SH-SY5Y (cell line): ENCODE results near the gene CACNA2D1.

Source experiments
- GATA2 ChIP-seq: IDR thresholded peaks from 2 replicates; pipeline ENCODE4 v1.6.1; 2011; ENCODE audit warnings: mild to moderate bottlenecking, low read depth, low read length
- GATA3 ChIP-seq: IDR thresholded peaks from 2 replicates; pipeline ENCODE4 v1.6.1; 2011; ENCODE audit warnings: low read depth, mild to moderate bottlenecking, low read length, moderate library complexity

The CACNA2D1 gene

GRCh38 chr7:81902536-81902935, 541.0 kb downstream of the CACNA2D1 start:
- TF ChIP-seq GATA3 (no peak), GATA2 (no peak)
